CD4-positive, alpha-beta T cell treated with Interleukin-17A for 1 hour (primary cell): ENCODE measurements around the gene CSNK1G2.
"Not testable (repeated sequence)": the region's sequence is repeated elsewhere in the genome, so short reads cannot be mapped to it uniquely, and the experiment has no call there.

ENCODE experiments used
- DNase-seq: peaks from one replicate; pipeline ENCODE4 v3.0.0-alpha.2; 2020

CSNK1G2 gene

GRCh38 chr19:1969176-1970002, 28.4 kb downstream of the CSNK1G2 start:
- DNase-seq = no peak

- DNase-seq = no peak
Measured at GRCh38 chr19:1970003-1970805, 29.2 kb downstream of the CSNK1G2 start.

GRCh38 chr19:1970806-1971502, 30.0 kb downstream of the CSNK1G2 start:
- no peak for DNase-seq

- DNase-seq = no peak
Measured at GRCh38 chr19:1974381-1975161, 33.6 kb downstream of the CSNK1G2 start.

GRCh38 chr19:1975162-1975480, 34.1 kb downstream of the CSNK1G2 start:
- DNase-seq = no peak

- DNase-seq = no peak
Measured at GRCh38 chr19:1977120-1977519, 36.1 kb downstream of the CSNK1G2 start.

GRCh38 chr19:1978346-1978894, 37.4 kb downstream of the CSNK1G2 start:
- DNase-seq = no peak

- no peak for DNase-seq
Measured at GRCh38 chr19:1979017-1979416, 38.0 kb downstream of the CSNK1G2 start.

GRCh38 chr19:1979642-1980041, 38.7 kb downstream of the CSNK1G2 start:
- DNase-seq = no peak

- no peak for DNase-seq
Measured at GRCh38 chr19:1980091-1980808, 39.3 kb downstream of the CSNK1G2 start.

GRCh38 chr19:1980809-1981181, 39.8 kb downstream of the CSNK1G2 start:
- DNase-seq = no peak

GRCh38 chr19:1981253-1981652, 40.3 kb downstream of the CSNK1G2 start:
- no peak for DNase-seq

GRCh38 chr19:1984357-1984756, 43.4 kb downstream of the CSNK1G2 start:
- DNase-seq = no peak

- DNase-seq = no peak
Measured at GRCh38 chr19:1985588-1986356, 44.8 kb downstream of the CSNK1G2 start.

- DNase-seq = no peak
Measured at GRCh38 chr19:1986357-1987162, 45.6 kb downstream of the CSNK1G2 start.

GRCh38 chr19:1987197-1988187, 46.5 kb downstream of the CSNK1G2 start:
- DNase-seq = no peak

GRCh38 chr19:1988464-1988863, 47.5 kb downstream of the CSNK1G2 start:
- not testable (repeated sequence) for DNase-seq

- DNase-seq = no peak
Measured at GRCh38 chr19:1989513-1990229, 48.7 kb downstream of the CSNK1G2 start.
